Measurements from ENCODE around the gene ACOT6. TPM values are rescaled to one million over a fixed set of nuclear protein-coding genes. Genes with fewer than 3 reads are reported as not detected.
A peak's percentile ranks its signal among the peaks of the same experiment; 100 is the strongest.
"Not testable (repeated sequence)": the region's sequence is repeated elsewhere in the genome, so short reads cannot be mapped to it uniquely, and the experiment has no call there.

Gene ACOT6
- total and polyA plus RNA-seq, 4 donors = not detected

GRCh38 chr14:73570913-73571312, 41.4 kb upstream of the ACOT6 start:
- 37 to 46% methylated on average over 8 of the region's 8 CpGs for WGBS, 2 donors
- not testable (repeated sequence) for ATAC-seq (ENCODE audit: insufficient read depth, low FRiP score); H3K27ac ChIP-seq (ENCODE audit: low read depth in 1 of 2, low read length in 1 of 2); H3K36me3 ChIP-seq (ENCODE audit: control insufficient read depth in 4 of 4, insufficient read depth in 4 of 4, low read length in 4 of 4); H3K4me3 ChIP-seq; H3K9ac ChIP-seq (ENCODE audit: insufficient read depth in 1 of 2, low read length in 2 of 2); H3K9me3 ChIP-seq (ENCODE audit: control insufficient read depth in 4 of 4, insufficient read depth in 3 of 4, low read length in 3 of 4); H3K27me3 ChIP-seq (ENCODE audit: control insufficient read depth in 3 of 3, insufficient read depth in 3 of 3, low read length in 2 of 3)
- peaks cover 6 to 16% (median 14%) of the 10 kb centered on the region in 5 donors for H3K4me1 ChIP-seq (ENCODE audit: control insufficient read depth in 5 of 5, insufficient read depth in 5 of 5, low read length in 5 of 5)
- TF ChIP-seq CTCF (IDR thresholded peaks at IDR 0.05; ENCODE audit: control extremely low read depth, extremely low read depth) = peak; percentile 17
- peak; percentile 27 to 54 (median 28) for DNase-seq

- not testable (repeated sequence) for H3K36me3 ChIP-seq (ENCODE audit: control insufficient read depth in 4 of 4, insufficient read depth in 4 of 4, low read length in 4 of 4); H3K9me3 ChIP-seq (ENCODE audit: control insufficient read depth in 4 of 4, insufficient read depth in 3 of 4, low read length in 3 of 4); H3K4me1 ChIP-seq (ENCODE audit: control insufficient read depth in 5 of 5, insufficient read depth in 5 of 5, low read length in 5 of 5); ATAC-seq (ENCODE audit: insufficient read depth, low FRiP score); H3K4me3 ChIP-seq; H3K9ac ChIP-seq (ENCODE audit: insufficient read depth in 1 of 2, low read length in 2 of 2); H3K27ac ChIP-seq (ENCODE audit: low read depth in 1 of 2, low read length in 1 of 2); H3K27me3 ChIP-seq (ENCODE audit: control insufficient read depth in 3 of 3, insufficient read depth in 3 of 3, low read length in 2 of 3)
- DNase-seq = peak in 1 of 3 donors; percentile 39
- 76 to 90% methylated on average over 5 of the region's 5 CpGs for WGBS, 2 donors
These were observed 39.3 kb upstream of the ACOT6 start for GRCh38 chr14:73573034-73573433.

- not testable (repeated sequence) for H3K27me3 ChIP-seq (ENCODE audit: control insufficient read depth in 3 of 3, insufficient read depth in 3 of 3, low read length in 2 of 3); DNase-seq; H3K27ac ChIP-seq (ENCODE audit: low read depth in 1 of 2, low read length in 1 of 2); H3K36me3 ChIP-seq (ENCODE audit: control insufficient read depth in 4 of 4, insufficient read depth in 4 of 4, low read length in 4 of 4); H3K4me1 ChIP-seq (ENCODE audit: control insufficient read depth in 5 of 5, insufficient read depth in 5 of 5, low read length in 5 of 5); H3K9me3 ChIP-seq (ENCODE audit: control insufficient read depth in 4 of 4, insufficient read depth in 3 of 4, low read length in 3 of 4); ATAC-seq (ENCODE audit: insufficient read depth, low FRiP score); H3K9ac ChIP-seq (ENCODE audit: insufficient read depth in 1 of 2, low read length in 2 of 2); H3K4me3 ChIP-seq
- WGBS, 2 donors = 91 to 98% methylated on average over 4 of the region's 4 CpGs
These were observed 38.6 kb upstream of the ACOT6 start for GRCh38 chr14:73573740-73574139.

- not testable (repeated sequence) for H3K4me3 ChIP-seq; H3K36me3 ChIP-seq (ENCODE audit: control insufficient read depth in 4 of 4, insufficient read depth in 4 of 4, low read length in 4 of 4); DNase-seq; H3K9me3 ChIP-seq (ENCODE audit: control insufficient read depth in 4 of 4, insufficient read depth in 3 of 4, low read length in 3 of 4); H3K9ac ChIP-seq (ENCODE audit: insufficient read depth in 1 of 2, low read length in 2 of 2); H3K27me3 ChIP-seq (ENCODE audit: control insufficient read depth in 3 of 3, insufficient read depth in 3 of 3, low read length in 2 of 3); H3K27ac ChIP-seq (ENCODE audit: low read depth in 1 of 2, low read length in 1 of 2); H3K4me1 ChIP-seq (ENCODE audit: control insufficient read depth in 5 of 5, insufficient read depth in 5 of 5, low read length in 5 of 5); ATAC-seq (ENCODE audit: insufficient read depth, low FRiP score)
- 94 to 96% methylated on average over 7 of the region's 7 CpGs for WGBS, 2 donors
These were observed 38.1 kb upstream of the ACOT6 start for GRCh38 chr14:73574251-73574650.

- H3K9me3 ChIP-seq (ENCODE audit: control insufficient read depth in 4 of 4, insufficient read depth in 3 of 4, low read length in 3 of 4) = no peaks in the 10 kb centered on the region
- H3K27ac ChIP-seq (ENCODE audit: low read depth in 1 of 2, low read length in 1 of 2) = no peak overlapping the region
- peaks cover 3 to 9% (median 5%) of the 10 kb centered on the region in 4 donors for H3K36me3 ChIP-seq (ENCODE audit: control insufficient read depth in 4 of 4, insufficient read depth in 4 of 4, low read length in 4 of 4)
- DNase-seq (no peak), ATAC-seq (ENCODE audit: insufficient read depth, low FRiP score) (no peak)
- H3K27me3 ChIP-seq (ENCODE audit: control insufficient read depth in 3 of 3, insufficient read depth in 3 of 3, low read length in 2 of 3) = no peaks in the 10 kb centered on the region
- no peaks in the 10 kb centered on the region for H3K4me1 ChIP-seq (ENCODE audit: control insufficient read depth in 5 of 5, insufficient read depth in 5 of 5, low read length in 5 of 5)
- WGBS, 2 donors = 88 to 89% methylated on average over 3 of the region's 3 CpGs
- no peak overlapping the region for H3K4me3 ChIP-seq
- TF ChIP-seq CTCF (IDR thresholded peaks at IDR 0.05; ENCODE audit: control extremely low read depth, extremely low read depth) = no peak
- no peak overlapping the region for H3K9ac ChIP-seq (ENCODE audit: insufficient read depth in 1 of 2, low read length in 2 of 2)
These were observed 35.9 kb upstream of the ACOT6 start for GRCh38 chr14:73576391-73576790.

- H3K36me3 ChIP-seq (ENCODE audit: control insufficient read depth in 4 of 4, insufficient read depth in 4 of 4, low read length in 4 of 4); H3K27me3 ChIP-seq (ENCODE audit: control insufficient read depth in 3 of 3, insufficient read depth in 3 of 3, low read length in 2 of 3); H3K9me3 ChIP-seq (ENCODE audit: control insufficient read depth in 4 of 4, insufficient read depth in 3 of 4, low read length in 3 of 4); ATAC-seq (ENCODE audit: insufficient read depth, low FRiP score); H3K9ac ChIP-seq (ENCODE audit: insufficient read depth in 1 of 2, low read length in 2 of 2); H3K27ac ChIP-seq (ENCODE audit: low read depth in 1 of 2, low read length in 1 of 2); DNase-seq; H3K4me3 ChIP-seq; H3K4me1 ChIP-seq (ENCODE audit: control insufficient read depth in 5 of 5, insufficient read depth in 5 of 5, low read length in 5 of 5): not testable (repeated sequence)
- WGBS, 2 donors = 100% methylated on average over 2 of the region's 2 CpGs
These were observed 35.1 kb upstream of the ACOT6 start for GRCh38 chr14:73577214-73577613.

- not testable (repeated sequence) for ATAC-seq (ENCODE audit: insufficient read depth, low FRiP score); H3K36me3 ChIP-seq (ENCODE audit: control insufficient read depth in 4 of 4, insufficient read depth in 4 of 4, low read length in 4 of 4); H3K9me3 ChIP-seq (ENCODE audit: control insufficient read depth in 4 of 4, insufficient read depth in 3 of 4, low read length in 3 of 4); H3K4me3 ChIP-seq; H3K27ac ChIP-seq (ENCODE audit: low read depth in 1 of 2, low read length in 1 of 2); H3K27me3 ChIP-seq (ENCODE audit: control insufficient read depth in 3 of 3, insufficient read depth in 3 of 3, low read length in 2 of 3); H3K9ac ChIP-seq (ENCODE audit: insufficient read depth in 1 of 2, low read length in 2 of 2); H3K4me1 ChIP-seq (ENCODE audit: control insufficient read depth in 5 of 5, insufficient read depth in 5 of 5, low read length in 5 of 5); DNase-seq
- WGBS, 2 donors = 90 to 93% methylated on average over 9 to 10 of the region's 11 CpGs
These were observed 30.0 kb upstream of the ACOT6 start for GRCh38 chr14:73582102-73582979.
